Stimulated activated CD8-positive, alpha-beta memory T cell treated with anti-CD3 and anti-CD28 coated beads, Interleukin-4, amount 100 ng/mL, for 4 hours (primary cell): ENCODE results near the gene CNTN4.

ENCODE experiments used
- DNase-seq, 2 donors: peaks; one replicate each; pipeline ENCODE4 v3.0.0-alpha.2; 2020; ENCODE audit warnings: low read depth in 2 of 2, low spot score in 1 of 2

The CNTN4 gene

GRCh38 chr3:2148561-2149340 lies 50.1 kb downstream of the CNTN4 start:
- DNase-seq, result no peak

- DNase-seq, result no peak
Measured at GRCh38 chr3:2153053-2153452, 54.4 kb downstream of the CNTN4 start.

DNA sequence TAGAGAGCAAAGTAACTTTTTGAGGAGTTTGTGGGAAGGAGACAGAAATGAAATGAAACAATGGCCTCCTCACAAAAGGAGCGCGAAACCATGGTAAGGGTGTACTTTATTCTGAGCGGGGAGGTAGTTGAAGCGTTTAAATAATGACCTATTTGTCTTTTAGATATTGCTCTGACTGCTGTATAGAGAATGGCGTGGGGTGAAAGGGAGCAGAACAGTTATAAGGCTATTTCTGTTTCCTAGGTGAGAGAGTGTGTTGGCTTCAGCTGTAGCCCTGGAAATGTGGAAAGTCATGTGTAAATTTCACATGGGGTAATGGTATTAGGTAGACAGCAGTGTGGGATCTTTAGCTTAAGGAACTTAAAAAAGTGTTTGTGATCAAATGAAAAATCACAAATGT lies 54.9 kb downstream of the CNTN4 start:
- no peak for DNase-seq

- no peak for DNase-seq
Measured at GRCh38 chr3:2154621-2155020, 56.0 kb downstream of the CNTN4 start.

- no peak for DNase-seq
Measured at GRCh38 chr3:2156244-2156847, 57.7 kb downstream of the CNTN4 start.

GRCh38 chr3:2158828-2159227 lies 60.2 kb downstream of the CNTN4 start:
- no peak for DNase-seq

DNA sequence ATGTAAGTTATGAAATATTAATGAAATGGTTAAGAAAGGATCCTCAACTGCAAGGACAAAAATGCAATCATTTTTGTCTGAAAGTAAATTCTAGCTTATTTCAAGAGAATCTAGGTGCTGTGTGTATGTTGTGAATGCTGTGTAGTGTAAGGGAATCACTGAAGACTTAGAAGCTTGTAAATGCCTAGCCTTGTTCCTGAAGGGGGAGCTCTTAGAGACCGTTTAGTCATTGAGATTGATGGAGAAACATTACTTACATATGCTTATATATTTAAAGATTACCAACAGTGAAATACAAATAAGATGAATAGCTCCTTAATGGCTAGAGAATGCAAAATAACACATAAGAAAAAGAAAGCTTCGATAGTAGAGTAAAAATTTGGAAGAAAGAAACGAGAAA lies 67.9 kb downstream of the CNTN4 start:
- DNase-seq, result no peak

DNA sequence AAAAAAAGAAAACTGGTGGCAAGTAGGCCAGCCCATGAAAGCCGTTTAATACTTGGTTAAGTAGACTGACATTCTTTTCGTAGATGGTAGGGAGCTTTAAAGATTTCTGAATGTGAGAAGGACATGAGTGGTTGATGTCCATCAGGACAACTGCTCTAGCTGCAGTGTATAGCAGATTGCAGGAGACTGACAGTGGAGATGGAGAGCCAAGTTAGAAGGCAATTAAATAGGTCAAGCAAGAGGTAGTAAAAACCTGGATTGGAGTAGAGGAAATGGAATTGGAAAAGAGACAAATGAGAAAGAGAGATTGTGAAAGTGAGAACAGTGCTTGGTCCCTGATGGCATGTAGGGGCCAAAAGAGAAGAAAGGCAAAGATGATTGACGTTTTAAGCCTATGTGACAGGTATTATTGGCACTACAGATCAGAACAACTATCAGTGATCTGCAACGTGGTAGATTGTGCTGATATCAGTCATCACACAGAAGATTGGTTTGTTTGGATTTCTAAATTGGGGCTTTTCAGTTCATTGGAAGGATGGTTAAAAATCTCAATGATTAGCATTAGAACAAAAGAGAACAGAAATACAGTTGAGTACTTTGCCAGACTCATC lies 74.0 kb downstream of the CNTN4 start:
- no peak for DNase-seq

DNA sequence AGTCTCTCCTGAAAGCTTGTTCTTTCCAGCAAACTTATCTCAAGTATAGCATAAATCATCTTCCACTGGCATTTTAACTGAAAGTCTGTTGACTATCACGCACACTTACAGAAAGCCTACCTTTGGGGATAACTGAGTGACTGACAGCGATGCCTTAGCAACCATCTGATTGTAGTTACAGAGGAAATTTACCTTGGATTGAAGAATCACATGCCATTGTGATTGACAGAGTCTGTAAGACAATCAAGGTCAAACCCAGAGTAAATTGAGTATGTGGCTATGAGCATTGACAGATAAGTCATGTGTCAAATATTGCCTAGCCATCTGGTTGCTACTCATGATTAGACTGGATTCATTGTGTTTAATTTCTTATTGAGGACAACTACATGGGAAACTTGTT lies 82.0 kb downstream of the CNTN4 start:
- DNase-seq, result no peak

DNA sequence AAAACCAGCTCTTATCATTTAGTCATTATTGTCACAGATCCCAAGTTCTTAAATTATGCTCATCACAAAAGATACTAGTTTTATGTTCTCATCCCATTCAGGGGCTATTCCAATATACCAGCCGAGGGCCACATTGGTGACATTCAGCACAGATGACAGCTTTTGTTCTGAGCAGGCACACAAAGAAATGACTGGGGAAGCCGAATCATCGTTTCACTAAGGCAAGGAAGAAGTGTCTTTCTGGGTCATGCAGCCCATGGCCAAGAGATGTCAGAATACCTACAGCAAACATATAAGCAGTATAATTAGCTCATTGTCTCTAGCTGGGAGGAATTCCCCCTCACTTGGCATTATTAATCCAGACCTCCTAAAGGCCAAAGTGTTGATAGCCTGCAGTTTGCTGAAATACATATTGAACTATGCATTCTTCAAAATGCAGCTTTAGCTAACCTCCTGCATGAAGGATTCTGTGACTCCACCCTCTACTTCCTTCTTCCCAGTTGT lies 100.2 kb downstream of the CNTN4 start:
- no peak for DNase-seq

DNA sequence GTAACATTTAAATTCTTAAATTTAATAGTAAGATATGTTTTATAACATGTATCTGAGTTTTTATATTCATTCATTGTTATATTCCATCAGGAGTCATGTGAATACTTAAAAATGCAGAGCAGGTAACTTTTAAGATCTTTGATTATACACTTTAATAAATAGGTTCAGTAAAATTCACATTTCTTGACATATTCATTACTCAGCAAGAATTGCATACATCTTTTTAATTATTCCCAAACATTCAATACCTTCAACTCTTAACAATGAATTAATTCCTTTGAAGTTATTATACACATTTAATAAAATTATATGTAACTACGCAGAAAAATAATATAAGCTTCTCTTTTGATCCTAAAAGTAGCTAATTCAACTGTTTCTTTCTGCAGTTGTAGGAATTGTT lies 105.4 kb downstream of the CNTN4 start:
- no peak for DNase-seq

GRCh38 chr3:2205692-2206091 lies 107.0 kb downstream of the CNTN4 start:
- DNase-seq, result no peak

DNA sequence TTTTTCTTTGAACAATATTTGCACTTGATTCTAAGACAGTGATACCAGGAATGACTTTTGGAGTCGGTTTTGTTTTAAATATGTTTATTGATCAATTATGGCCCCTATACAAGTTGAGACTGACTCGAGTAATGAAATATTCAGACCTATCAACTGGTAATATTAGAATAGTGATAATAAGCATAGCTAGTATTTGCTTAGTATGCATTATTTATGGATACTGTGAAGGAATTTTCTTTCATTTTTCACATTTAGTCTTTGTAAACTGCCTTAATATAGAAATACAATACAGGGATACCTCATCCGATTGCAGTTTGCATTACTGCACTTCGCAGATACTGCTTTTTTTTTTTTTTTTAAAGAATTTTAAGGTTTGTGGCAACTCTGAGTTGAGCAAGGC lies 107.9 kb downstream of the CNTN4 start:
- DNase-seq, result no peak

DNA sequence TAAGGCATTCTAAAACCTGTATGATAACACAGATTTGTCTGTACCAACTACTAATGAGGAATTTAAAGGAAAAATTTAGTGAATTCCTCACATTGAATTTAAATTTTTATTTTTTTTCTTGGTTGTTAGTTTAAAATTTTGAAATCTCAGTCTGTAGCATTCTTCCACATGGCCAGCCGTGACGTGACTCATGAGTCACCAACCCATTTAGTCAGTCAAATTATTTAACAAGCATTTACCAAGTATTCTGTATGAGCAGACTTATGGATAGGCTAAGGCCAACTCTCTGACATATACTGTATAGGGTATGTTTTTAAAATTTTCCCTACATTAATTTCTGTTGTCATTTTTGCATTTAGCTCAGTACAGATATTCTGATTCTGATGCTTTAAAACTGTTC lies 112.9 kb downstream of the CNTN4 start:
- DNase-seq, result no peak

DNA sequence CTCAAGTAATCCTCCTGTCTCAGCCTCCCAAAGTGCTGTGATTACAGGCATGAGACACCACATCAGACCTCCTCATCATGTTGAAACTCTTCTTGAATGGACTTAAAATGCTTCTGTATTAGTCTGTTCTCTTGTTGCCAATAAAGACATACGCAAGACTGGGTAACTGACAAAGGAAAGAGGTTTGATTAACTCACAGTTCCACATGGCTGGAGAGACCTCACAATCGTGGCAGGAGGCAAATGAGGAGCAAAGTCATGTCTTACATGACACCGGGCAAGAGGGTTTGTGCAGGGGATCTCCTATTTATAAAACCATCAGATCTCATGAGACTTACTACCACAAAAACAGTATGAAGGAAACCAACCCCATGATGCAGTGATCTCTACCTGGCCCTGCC lies 113.5 kb downstream of the CNTN4 start:
- DNase-seq, result no peak

- no peak for DNase-seq
Measured at GRCh38 chr3:2218375-2218774, 119.7 kb downstream of the CNTN4 start.

DNA sequence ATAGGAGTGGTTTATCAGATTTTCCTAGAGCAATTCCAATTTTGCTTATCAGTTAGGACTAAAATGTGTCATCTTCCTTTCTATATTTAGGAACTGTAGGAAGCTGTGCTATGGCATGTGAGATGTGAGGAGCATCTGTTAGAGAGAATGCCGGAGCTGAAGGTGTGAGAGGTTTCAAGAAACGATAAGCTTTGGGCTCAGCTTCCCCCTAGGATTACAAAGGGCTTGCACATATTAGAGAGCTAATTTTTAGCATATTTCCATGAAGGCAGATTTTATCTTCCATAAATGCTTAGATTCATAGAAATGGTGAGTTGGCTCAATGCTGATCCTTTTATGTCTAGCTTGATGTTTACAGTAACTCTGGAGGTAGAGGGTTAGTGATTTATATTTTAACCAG lies 120.2 kb downstream of the CNTN4 start:
- no peak for DNase-seq

DNA sequence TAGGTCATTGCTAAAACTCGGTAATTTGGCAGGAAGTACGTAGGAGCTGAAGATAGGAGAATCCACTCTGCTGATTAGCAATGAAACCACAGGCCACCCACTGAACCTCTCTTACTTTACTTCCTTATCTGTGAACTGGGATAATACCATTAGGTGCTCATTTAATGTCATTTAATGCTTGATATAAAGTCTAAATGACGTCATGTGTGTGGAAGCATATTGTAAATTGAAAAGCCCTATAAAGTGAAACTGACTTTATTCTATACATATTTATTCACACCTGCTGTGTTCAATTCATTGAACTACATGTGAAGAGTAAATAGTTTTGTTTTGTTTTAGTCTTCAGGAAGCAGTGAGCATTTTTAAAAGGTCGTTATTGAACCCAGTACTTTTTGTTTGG lies 137.5 kb downstream of the CNTN4 start:
- no peak for DNase-seq

- DNase-seq, result no peak
Measured at GRCh38 chr3:2244137-2244536, 145.5 kb downstream of the CNTN4 start.

DNA sequence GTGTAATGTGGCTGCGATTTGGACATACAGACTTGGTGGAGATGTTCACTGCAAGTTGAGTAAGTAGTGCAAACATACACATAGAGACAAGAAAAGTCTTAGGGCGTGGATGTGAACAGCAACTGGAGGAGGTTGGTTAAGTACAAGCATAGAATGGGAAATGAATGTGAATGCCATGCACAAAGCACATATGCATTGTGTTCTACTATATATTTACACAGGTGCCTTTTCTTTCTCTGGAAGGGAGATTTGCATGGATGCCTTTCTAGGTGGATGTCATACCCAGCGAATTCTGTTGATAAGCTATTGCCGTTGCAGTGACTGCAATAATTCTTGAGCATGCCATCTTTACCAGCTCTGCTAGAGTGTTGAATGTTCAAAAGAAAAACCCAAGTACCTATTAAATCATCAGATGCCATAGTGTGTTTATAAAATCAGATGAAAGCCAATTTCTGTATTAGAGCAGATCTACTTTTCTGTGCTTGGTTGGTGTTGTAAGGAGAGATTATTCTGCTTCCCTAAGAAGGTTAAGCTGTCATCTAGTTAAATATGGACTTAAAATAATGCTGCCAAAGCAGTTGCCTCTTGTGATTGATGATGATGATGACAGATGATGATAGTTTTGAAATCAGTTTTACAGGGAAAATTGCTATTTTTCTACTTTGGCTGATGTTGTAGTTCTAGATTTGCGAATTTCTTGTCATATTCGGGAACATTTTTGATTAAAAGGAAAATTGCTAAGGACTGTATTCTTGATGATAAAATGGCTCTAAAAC lies 148.4 kb downstream of the CNTN4 start:
- DNase-seq, result no peak

- DNase-seq, result no peak
Measured at GRCh38 chr3:2247831-2248230, 149.2 kb downstream of the CNTN4 start.

DNA sequence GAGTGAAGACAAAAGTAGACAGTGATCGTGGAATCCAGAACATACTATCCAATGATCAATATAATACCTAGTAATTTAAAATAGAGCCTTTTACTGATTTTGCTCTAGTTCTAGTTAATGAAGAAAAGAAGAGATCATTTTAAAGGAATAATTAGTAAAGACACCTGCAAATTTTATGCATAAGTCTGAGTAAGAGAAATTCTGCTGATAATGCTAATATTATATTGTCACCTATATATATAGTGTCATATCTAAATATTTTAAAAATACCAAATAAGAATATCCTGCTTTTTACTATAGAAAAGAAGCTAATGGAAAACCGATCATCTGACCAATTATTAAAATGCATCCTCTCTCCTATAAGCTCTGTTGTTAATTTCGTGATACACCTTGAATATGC lies 152.1 kb downstream of the CNTN4 start:
- no peak for DNase-seq
